Measurements from ENCODE around the gene ZNF439. TPM values are rescaled to one million over a fixed set of nuclear protein-coding genes. Genes with fewer than 3 reads are reported as not detected.
"Not testable (repeated sequence)": the region's sequence is repeated elsewhere in the genome, so short reads cannot be mapped to it uniquely, and the experiment has no call there.

The ZNF439 gene
- polyA plus RNA-seq (2013, experiment 1 of 2; ENCODE audit: insufficient read length) = 3.0 TPM
- 3.5 TPM for polyA plus RNA-seq (2013, experiment 2 of 2; ENCODE audit: insufficient read length)

DNA sequence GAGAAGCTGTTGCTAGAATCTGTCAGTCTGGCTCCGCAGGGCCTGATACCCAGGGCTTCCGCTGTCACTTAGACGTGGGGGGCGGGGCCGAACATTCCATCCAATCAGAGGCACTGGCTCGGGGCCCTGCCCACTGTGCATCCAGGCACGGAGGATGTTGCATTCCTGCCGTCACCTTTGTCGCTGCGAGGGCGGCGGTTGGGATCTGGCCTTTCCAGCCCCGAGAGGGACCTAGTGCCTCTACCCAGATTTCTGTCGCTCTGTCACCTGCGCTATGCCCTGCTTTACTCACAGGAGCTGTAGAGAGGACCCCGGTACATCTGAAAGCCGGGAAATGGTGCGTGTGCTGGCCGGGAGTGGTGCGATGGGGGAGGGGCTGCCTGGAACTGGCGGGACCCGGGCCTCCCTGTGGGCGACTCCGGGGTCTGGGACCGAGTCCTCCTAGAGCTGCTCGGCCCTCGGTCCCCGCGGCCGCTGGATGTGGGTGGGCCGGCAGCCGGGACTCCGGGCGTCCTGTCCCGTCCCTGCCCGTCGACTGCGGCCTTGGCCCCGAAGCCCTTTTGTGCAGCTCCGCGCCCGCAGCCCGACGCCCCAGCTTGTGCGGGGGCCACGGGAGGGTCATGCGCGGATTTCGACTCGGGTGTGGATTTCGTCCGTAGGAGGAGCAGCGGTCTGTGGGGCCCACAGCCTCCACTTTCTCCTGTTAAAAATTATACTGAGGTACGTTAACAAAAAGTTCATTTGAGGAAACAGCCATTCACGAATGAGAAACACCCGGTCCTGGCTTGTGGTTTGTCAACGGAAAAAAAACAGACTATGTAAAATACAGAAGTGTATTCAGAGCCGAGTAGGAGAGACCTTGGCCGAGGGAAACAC, at the start of gene ZNF439:
Gene ZNF439 (plus strand): TSS at position 133 of the 876 bp plus-strand sequence. CDS start 142 bp downstream, at position 275.
- peak; percentile 77 for DNase-seq

- DNase-seq = no peak
Measured at GRCh38 chr19:11806354-11807098, 42.0 kb upstream of the ZNF439 start.

- DNase-seq = no peak
Measured at GRCh38 chr19:11807099-11807380, 41.5 kb upstream of the ZNF439 start.

GRCh38 chr19:11813703-11814028, 34.9 kb upstream of the ZNF439 start:
- no peak for DNase-seq

GRCh38 chr19:11814029-11814699, 34.4 kb upstream of the ZNF439 start, which contains the start of gene ZNF440:
Gene ZNF440 (plus strand): TSS chr19:11814273. CDS start chr19:11814448, 175 bp downstream.
- DNase-seq = peak; percentile 91

- peak; percentile 18 for DNase-seq
Measured at GRCh38 chr19:11814700-11815035, 33.9 kb upstream of the ZNF439 start.

DNA sequence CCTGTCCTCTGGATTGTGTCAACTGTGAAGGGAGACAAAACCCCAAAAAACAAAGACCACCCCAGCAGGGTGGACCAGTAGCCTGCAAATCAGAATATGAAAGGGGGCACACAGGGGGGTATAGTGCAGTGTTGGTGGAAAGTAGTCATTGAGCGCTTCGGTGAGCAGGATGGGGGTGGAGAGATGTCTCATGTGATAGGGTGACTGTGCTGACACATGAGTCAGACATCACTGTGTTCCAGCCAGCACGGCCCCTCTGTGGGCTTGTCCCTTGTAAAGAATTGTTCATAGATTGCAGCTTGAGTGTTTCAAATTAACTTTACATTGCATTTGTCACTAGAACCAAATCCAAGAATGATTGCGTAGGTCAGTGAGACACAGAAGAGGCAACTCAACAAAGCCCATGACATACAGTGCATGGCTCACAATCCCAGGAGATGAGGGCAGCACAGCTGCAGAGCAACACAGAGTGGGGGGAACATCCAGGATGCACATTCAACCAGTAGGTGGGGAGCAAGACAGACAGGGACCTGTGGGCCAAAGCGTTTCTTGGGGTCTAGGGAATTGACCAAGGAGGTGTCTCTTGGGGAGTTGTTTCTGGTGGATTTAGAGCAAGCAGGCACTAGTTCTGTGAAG, 26.9 kb upstream of the ZNF439 start:
- peak; percentile 4 for DNase-seq

GRCh38 chr19:11828957-11829876, 19.3 kb upstream of the ZNF439 start:
- DNase-seq = not testable (repeated sequence)

- no peak for DNase-seq
Measured at GRCh38 chr19:11832253-11832912, 16.1 kb upstream of the ZNF439 start.

DNA sequence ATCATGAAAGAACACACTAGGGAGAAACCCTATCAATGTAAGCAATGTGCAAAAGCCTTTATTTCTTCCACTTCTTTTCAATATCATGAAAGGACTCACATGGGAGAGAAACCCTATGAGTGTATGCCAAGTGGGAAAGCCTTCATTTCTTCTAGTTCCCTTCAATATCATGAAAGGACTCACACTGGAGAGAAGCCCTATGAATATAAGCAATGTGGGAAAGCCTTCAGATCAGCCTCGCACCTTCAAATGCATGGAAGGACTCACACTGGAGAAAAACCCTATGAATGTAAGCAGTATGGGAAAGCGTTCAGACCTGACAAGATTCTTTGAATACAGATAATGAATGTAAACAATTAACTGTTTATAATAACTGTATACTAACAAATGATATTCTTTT, 15.0 kb upstream of the ZNF439 start:
- DNase-seq = no peak

GRCh38 chr19:11835626-11836066, 12.9 kb upstream of the ZNF439 start:
- not testable (repeated sequence) for DNase-seq

DNA sequence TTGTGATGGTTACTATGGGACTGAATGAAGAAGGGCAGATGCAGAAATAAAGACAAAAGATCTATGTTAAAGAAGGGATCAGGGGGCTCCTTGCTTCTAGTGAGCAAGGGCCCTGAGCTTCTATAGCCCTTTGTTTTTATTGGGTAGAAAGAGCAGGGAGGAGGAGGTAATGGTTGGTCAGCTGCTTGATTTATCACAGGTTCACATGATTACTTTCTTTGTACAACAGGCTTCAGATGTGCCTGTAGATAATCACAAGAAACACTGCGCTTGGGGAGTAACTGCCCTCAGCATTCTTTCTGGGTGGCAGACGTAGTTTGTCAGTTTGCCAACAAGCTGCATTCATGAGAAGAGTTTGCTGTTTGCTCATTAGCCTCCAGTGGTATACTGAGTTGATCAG, 4.8 kb upstream of the ZNF439 start:
- no peak for DNase-seq

GRCh38 chr19:11847615-11848014, 911 bp upstream of the ZNF439 start:
- not testable (repeated sequence) for DNase-seq

DNA sequence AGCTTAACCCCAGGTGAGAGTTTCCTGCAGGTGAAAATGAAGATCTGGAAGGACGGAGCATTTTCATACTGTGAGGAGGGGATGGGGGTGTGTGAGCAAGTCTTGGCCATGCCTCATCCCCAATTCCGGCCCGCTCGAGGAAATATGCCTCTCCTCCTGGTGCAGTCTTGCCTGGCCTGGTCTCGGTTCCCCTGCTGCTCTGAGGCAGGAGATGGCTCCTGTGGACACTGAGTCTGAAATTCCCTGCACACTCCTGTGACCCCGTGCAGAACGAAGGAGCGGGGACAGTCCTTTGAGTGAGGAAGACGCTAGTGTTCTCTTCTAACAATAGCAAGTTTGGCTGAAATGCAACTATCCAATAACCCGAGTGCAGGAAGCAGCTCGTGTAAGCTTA, 329 bp upstream of the ZNF439 start:
- no peak for DNase-seq

DNA sequence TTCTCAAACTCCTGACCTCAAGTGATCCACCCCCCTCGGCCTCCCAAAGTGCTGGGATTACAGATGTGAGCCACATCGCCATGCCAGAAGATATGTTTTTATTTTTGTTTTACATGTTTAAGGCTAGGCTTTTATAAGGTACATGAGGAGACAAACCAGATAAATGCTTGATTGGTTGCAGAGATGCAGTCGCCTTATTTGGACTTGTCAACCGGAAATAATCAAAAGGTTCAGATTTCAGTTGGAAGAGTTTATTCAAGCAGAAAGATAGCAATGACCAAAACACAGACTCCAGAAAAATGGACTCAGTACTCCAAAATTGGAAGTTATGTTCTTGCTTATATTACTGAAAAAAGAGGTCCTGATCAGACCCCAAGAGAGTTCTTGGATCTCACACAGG, 1.8 kb downstream of the ZNF439 start:
- not testable (repeated sequence) for DNase-seq

DNA sequence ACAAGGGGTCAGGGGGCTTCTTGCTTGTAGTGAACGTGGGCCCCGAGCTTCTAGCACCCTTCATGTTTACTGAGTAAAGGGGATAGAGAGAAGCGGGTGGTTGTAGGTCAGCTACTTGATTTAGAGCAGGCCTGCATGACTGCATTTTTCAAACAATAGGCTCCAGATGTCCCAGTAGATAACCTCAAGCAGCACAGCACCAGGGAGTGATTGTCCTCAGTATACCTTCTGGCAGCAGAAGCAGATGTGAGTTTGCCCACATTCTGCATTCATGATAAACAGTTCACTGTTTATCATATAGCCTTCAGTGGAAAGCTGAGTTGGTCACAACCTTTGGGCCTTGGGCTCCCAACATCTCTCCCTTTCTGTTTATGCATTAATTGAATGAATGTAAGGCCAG, 4.8 kb downstream of the ZNF439 start:
- DNase-seq = no peak

DNA sequence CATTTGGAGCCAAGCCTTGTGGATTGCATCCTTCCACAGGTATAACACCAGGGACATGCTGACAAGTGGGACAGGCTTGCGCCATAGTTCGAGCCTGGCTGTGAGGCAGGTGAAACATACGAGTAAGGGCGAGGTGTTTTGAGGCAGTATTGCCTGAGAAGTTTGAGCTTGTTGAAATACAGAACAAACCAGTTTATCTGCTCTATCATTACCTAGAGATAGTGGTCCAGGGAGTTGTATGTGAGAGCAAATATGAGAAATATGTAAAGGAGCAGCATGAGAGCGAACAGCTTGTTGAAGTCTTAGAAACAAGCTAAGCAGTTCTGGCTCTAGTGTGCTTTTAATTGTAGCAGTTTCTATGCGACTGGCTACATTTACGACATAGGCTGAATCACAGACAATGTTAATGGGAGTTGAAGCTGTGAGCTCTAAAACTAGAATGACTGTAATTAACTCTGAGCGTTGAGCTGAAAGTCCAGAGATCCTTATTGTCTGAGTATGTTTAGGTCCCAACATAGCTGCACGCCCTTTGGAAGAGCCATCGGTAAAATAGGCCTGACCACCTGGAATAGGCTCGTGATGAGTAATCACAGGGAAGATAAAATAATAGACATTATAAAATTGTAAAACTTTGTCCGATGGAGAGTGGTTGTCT, 8.2 kb downstream of the ZNF439 start:
- DNase-seq = no peak

DNA sequence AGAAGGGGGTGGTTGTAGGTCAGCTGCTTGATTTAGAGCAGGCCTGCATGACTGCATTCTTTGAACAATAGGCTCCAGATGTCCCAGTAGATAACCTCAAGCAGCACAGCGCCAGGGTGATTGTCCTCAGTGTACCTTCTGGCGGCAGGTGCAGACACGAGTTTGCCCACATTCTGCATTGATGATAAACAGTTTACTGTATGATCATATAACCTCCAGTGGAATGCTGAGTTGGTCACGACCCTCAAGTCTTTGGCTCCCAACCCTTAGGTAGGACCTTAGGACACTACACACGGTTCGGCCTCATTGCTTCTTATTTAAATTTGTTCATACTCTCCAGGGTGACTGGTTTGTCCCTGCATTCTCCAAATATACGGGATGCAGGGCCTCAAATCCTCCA, 12.2 kb downstream of the ZNF439 start:
- no peak for DNase-seq

DNA sequence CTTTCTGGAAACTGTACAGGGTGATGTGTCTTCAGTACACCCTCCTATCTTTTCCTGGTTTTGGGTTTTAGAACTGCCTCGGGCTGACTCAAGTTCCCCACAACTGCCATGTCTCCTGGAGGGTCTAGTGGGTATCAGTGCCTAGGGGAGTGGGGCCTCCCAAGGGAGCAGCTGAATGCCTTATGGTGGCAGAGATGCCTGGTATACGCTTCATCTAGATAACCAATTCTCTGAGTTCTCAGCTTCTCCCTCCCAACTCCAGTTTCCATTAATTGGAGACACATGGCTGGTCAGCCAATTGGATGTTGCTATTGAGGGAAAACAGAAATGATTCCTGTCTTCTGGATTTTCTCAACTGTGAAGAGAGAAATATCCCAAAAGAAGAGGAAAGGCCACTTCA, 12.8 kb downstream of the ZNF439 start:
- no peak for DNase-seq

DNA sequence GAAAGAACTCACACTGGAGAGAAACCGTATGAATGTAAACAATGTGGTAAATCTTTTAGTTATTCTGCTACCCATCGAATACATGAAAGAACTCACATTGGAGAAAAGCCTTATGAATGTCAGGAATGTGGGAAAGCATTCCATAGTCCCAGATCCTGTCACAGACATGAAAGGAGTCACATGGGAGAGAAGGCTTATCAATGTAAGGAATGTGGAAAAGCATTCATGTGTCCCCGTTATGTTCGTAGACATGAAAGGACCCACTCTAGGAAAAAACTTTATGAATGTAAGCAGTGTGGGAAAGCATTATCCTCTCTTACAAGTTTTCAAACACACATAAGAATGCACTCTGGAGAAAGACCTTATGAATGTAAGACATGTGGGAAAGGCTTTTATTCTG, 19.2 kb downstream of the ZNF439 start:
- DNase-seq = not testable (repeated sequence)

GRCh38 chr19:11868188-11868587, 19.7 kb downstream of the ZNF439 start:
- no peak for DNase-seq
